PC-9 (cell line): Measurements from ENCODE around the gene AP2B1. TPM values are rescaled to one million over a fixed set of nuclear protein-coding genes. Genes with fewer than 3 reads are reported as not detected.

Experiments
- BruUV-seq: library from RNA; stranded (reverse); fragments of 400-500 nt; replicated peaks from 2 replicates; lab custom pipeline; 2021; lab: Mats Ljungman, UMichigan
- CTCF ChIA-PET: fragments of 300-600 bp; sonication (Branson Sonifier 250); formaldehyde crosslinking; loops from one replicate; lab custom pipeline; 2022; ENCODE audit warnings: antibody characterized with exemption; lab: Charles Lee
- POLR2A ChIA-PET: fragments of 300-600 bp; sonication (Branson Sonifier 250); formaldehyde crosslinking; loops from one replicate; lab custom pipeline; 2022; ENCODE audit warnings: antibody characterized with exemption; ENCODE audit not compliant: unreplicated experiment; lab: Charles Lee
- DNase-seq, 2 experiments: peaks; one replicate each; pipeline versions ENCODE4 v3.0.0 to v3.0.0-alpha.2; 2015 to 2022; ENCODE audit warnings: mixed read lengths in 1 of 2
- H2AFZ ChIP-seq: fragments of 200-600 bp; sonication (generic); 2 replicates; pipeline ENCODE4 v1.8.1; 2017; ENCODE audit warnings: antibody characterized with exemption
- H3F3A ChIP-seq: fragments of 200-600 bp; sonication (generic); 2 replicates; pipeline ENCODE4 v1.8.1; 2017; ENCODE audit warnings: antibody characterized with exemption, mild to moderate bottlenecking, low read depth; ENCODE audit not compliant: insufficient read depth
- H3K27ac ChIP-seq: fragments of 200-600 bp; sonication (generic); 2 replicates; pipeline ENCODE4 v1.6.1; 2016; ENCODE audit warnings: mixed run types
- H3K27me3 ChIP-seq: fragments of 200-600 bp; sonication (generic); 2 replicates; pipeline ENCODE4 v1.6.1; 2016; ENCODE audit warnings: low read depth, mixed run types; ENCODE audit not compliant: insufficient read depth
- H3K36me3 ChIP-seq: fragments of 200-600 bp; sonication (generic); 2 replicates; pipeline ENCODE4 v1.6.1; 2016; ENCODE audit warnings: low read depth, mixed run types
- H3K4me1 ChIP-seq: fragments of 200-600 bp; sonication (generic); replicated peaks from 2 replicates; pipeline ENCODE4 v1.6.1; 2016; ENCODE audit warnings: mixed run types; ENCODE audit not compliant: insufficient read depth
- H3K4me2 ChIP-seq: fragments of 200-600 bp; sonication (generic); 2 replicates; pipeline ENCODE4 v1.6.1; 2017; ENCODE audit warnings: mixed run types
- H3K4me3 ChIP-seq: fragments of 200-600 bp; sonication (generic); 2 replicates; pipeline ENCODE4 v1.6.1; 2016; ENCODE audit warnings: mixed run types
- H3K79me2 ChIP-seq: fragments of 200-600 bp; sonication (generic); 2 replicates; pipeline ENCODE4 v1.6.1; 2017; ENCODE audit warnings: low read depth, mixed run types
- H3K9me2 ChIP-seq: fragments of 200-600 bp; sonication (generic); 2 replicates; pipeline ENCODE4 v1.8.1; 2017; ENCODE audit warnings: mild to moderate bottlenecking; ENCODE audit not compliant: insufficient read depth
- H3K9me3 ChIP-seq: fragments of 200-600 bp; sonication (generic); 2 replicates; pipeline ENCODE4 v1.8.1; 2016; ENCODE audit warnings: low read depth; ENCODE audit not compliant: insufficient read depth
- H4K20me1 ChIP-seq: fragments of 200-600 bp; sonication (generic); 2 replicates; pipeline ENCODE4 v1.8.1; 2017; ENCODE audit not compliant: insufficient read depth
- EZH2 ChIP-seq: fragments of 200-600 bp; sonication (generic); IDR thresholded peaks from 2 replicates; pipeline ENCODE4 v1.8.0; 2017; ENCODE audit warnings: antibody characterized with exemption, low read depth
- intact Hi-C: fragments of 100-400 bp; cut with micrococcal nuclease; formaldehyde crosslinking; loops from one replicate; pipeline ENCODE4 v1.10.0; 2022; ENCODE audit not compliant: unreplicated experiment
- total RNA-seq: library from RNA; stranded (reverse); gene quantifications from 2 replicates; pipeline ENCODE4 v1.2.3, GENCODE V29; 2021
- TF ChIP-seq, protein P1 (sequence below): fragments of 200-600 bp; sonication (generic); conservative IDR thresholded peaks from 2 replicates; pipeline ENCODE4 v1.6.1; 2017; ENCODE audit warnings: mixed run types, antibody characterized with exemption, mild to moderate bottlenecking, moderate library complexity

The AP2B1 gene
- total RNA-seq, 1 experiment from 2014 or later, result 186 TPM

DNA sequence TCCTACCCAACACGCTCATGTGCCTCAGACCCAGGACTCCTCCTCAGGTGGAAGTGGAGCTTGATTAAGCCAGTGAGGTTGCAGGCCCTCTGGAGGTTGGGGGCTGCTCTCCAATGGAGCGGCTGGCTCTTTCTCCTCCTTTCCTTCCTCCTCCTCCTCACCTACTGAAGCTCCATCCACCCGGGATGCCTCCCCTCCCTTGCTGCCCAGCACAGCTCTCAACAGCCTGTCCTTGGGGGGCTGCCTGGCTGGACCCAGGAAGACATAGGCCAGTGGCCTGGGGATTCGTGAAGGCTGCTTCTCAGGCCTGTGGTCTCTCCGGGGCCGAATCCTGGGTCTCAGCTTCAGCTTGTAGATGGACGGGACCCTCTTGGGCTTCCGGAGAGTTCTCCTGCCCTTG lies 157.7 kb downstream of the AP2B1 start:
- Histone ChIP-seq H3K9me3 (no peaks in the 10 kb centered on the region), H3K4me3 (no peak overlapping the region), H3F3A (no peaks in the 10 kb centered on the region), H3K79me2 (no peaks in the 10 kb centered on the region), H3K36me3 (no peaks in the 10 kb centered on the region), H3K4me1 (no peaks in the 10 kb centered on the region), H3K27ac (no peak overlapping the region), H3K27me3 (peaks cover 71% of the 10 kb centered on the region), H4K20me1 (peaks cover 3% of the 10 kb centered on the region; the same call in 1 of the 2 replicates), H2AFZ (no peak overlapping the region), H3K4me2 (no peak overlapping the region), H3K9me2 (no peaks in the 10 kb centered on the region)
- intact Hi-C loops, result loop anchor here (5.0 to 10.0 kb wide), 4 partner anchors 188 to 610 kb away; partner anchors contain the start of gene SLFN12L
- CTCF ChIA-PET, result no interaction called here
- no peak for DNase-seq
- no peak for TF ChIP-seq EZH2
- TF ChIP-seq, protein P1, sequence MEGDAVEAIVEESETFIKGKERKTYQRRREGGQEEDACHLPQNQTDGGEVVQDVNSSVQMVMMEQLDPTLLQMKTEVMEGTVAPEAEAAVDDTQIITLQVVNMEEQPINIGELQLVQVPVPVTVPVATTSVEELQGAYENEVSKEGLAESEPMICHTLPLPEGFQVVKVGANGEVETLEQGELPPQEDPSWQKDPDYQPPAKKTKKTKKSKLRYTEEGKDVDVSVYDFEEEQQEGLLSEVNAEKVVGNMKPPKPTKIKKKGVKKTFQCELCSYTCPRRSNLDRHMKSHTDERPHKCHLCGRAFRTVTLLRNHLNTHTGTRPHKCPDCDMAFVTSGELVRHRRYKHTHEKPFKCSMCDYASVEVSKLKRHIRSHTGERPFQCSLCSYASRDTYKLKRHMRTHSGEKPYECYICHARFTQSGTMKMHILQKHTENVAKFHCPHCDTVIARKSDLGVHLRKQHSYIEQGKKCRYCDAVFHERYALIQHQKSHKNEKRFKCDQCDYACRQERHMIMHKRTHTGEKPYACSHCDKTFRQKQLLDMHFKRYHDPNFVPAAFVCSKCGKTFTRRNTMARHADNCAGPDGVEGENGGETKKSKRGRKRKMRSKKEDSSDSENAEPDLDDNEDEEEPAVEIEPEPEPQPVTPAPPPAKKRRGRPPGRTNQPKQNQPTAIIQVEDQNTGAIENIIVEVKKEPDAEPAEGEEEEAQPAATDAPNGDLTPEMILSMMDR, result no peak
- BruUV-seq, result no TSS peak
- POLR2A ChIA-PET, result no interaction called here

DNA sequence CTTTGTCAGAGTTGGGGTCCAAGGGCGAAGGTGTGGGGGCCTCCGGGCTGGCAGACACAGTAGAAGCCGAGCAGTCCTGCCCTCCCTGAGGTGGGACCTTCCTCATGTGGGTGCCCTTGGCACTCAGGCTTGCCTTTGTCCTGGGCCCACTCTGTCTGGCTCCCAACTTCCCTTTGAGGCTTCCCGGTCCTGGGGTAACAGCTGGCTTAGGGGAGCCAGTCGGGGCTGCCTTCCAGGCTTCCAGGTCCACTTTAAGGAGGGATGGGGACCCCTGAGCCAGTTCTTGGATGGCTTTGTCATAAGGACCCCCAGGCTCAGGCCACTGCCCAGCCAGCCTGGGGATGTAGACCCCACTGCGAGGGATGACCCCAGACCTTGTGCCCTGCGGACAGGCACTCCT lies 158.1 kb downstream of the AP2B1 start:
- no peaks in the 10 kb centered on the region for H3K79me2 ChIP-seq
- H3K4me2 ChIP-seq, result no peak overlapping the region
- TF ChIP-seq, protein P1, result no peak
- TF ChIP-seq EZH2, result no peak
- peaks cover 67% of the 10 kb centered on the region for H3K27me3 ChIP-seq
- DNase-seq, result no peak
- no peaks in the 10 kb centered on the region for H3F3A ChIP-seq
- no peaks in the 10 kb centered on the region for H3K9me3 ChIP-seq
- intact Hi-C loops, result loop anchor here (5.0 to 10.0 kb wide), 4 partner anchors 188 to 610 kb away; partner anchors contain the start of gene SLFN12L
- CTCF ChIA-PET, result no interaction called here
- H3K9me2 ChIP-seq, result no peaks in the 10 kb centered on the region
- H3K27ac ChIP-seq, result no peak overlapping the region
- H2AFZ ChIP-seq, result no peak overlapping the region
- peaks cover 3% of the 10 kb centered on the region; the same call in 1 of the 2 replicates for H4K20me1 ChIP-seq
- no TSS peak for BruUV-seq
- no peak overlapping the region for H3K4me3 ChIP-seq
- H3K36me3 ChIP-seq, result no peaks in the 10 kb centered on the region
- H3K4me1 ChIP-seq, result no peaks in the 10 kb centered on the region
- POLR2A ChIA-PET, result no interaction called here

DNA sequence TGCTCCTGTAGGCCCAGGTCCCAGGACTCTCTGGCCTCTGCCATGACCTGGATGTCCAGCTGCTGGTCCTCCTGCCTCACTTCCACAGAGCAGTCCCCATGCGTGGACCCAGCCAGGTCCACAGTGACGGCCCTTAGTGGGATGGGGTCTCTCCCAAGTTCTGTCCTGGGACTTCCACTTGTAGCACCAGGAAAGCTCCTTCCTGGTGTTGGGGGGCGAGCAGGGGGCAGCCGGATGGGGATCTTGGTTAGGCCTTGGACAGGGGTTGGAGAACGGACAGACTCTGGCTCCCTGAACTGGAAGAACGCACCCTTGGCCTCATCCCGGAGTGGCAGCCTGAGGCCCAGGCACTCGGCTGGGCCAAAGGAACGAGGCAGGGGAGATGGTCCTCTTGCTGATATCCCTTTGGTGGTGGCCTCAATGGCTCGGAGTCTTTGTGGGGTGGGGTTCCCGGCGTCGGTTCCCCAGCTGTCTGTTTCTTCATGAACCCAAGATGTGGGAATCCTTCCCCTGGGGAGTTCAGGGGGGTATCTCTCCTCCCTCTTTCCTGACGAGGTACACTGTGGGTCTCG lies 158.7 kb downstream of the AP2B1 start:
- Histone ChIP-seq H2AFZ (no peak overlapping the region), H3K4me3 (no peak overlapping the region), H3F3A (no peaks in the 10 kb centered on the region), H4K20me1 (peaks cover 3% of the 10 kb centered on the region; the same call in 1 of the 2 replicates), H3K27ac (no peak overlapping the region), H3K4me2 (no peak overlapping the region), H3K27me3 (peaks cover 61% of the 10 kb centered on the region), H3K79me2 (no peaks in the 10 kb centered on the region), H3K4me1 (no peaks in the 10 kb centered on the region), H3K9me3 (no peaks in the 10 kb centered on the region), H3K9me2 (no peaks in the 10 kb centered on the region), H3K36me3 (no peaks in the 10 kb centered on the region)
- ChIA-PET POLR2A (no interaction called here), CTCF (no interaction called here)
- no TSS peak for BruUV-seq
- DNase-seq, result no peak
- intact Hi-C loops, result loop anchor here (5.0 to 10.0 kb wide), 4 partner anchors 189 to 611 kb away; partner anchors contain the start of gene SLFN12L
- TF ChIP-seq, protein P1, result no peak
- no peak for TF ChIP-seq EZH2
